ENCODE measurements around the gene CKB.
A peak's percentile ranks its signal among the peaks of the same experiment; 100 is the strongest.

CKB gene

GRCh38 chr14:103501921-103502669, 20.5 kb downstream of the CKB start:
- no peak for DNase-seq (ENCODE audit: low read depth)
- no peak for TF ChIP-seq CTCF (conservative IDR thresholded peaks at IDR 0.05; ENCODE audit: low read depth, low read length)
- H3K4me3 ChIP-seq (ENCODE audit: low read length): no peak overlapping the region

GRCh38 chr14:103501041-103501870, 21.4 kb downstream of the CKB start:
- no peak for DNase-seq (ENCODE audit: low read depth)
- no peak for TF ChIP-seq CTCF (conservative IDR thresholded peaks at IDR 0.05; ENCODE audit: low read depth, low read length)
- no peak overlapping the region for H3K4me3 ChIP-seq (ENCODE audit: low read length)

DNA sequence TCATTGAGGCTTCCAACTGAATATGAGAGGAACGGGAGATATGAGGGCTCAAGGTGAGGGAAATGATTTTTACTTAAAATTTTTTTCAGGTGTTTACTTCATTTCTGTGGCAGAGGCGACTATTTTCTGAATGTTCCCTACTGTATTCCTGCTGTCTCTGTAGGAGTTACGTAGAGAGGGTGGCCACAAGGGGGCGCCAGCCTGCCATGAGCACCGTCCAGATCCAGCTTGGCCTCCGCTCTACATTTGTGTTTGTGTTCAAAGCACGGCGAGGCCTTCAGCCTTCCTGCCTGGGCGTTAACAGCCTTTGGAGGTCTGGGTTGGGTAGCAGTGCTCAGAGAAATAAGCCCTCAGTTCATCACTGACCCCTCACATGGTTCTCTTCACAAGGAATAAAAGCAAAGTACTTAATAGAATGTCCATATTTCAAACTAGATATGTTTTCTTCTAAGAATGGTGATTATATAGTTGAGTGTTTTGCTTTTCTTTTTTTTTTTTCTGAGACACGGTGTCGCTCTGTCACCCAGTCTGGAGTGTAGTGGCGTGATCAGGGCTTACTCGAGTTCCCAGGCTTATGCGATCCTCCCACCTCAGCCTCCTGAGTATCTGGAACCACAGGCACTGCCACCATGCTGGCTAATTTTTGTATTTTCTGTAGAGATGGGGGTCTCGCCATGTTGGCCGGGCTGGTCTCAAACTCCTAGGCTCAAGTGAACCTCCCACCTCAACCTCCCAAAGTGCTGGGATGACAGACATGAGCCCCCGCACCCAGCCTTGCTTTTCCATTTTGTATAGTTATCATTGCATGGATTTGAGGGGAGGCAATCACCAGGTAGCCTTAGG, 22.3 kb downstream of the CKB start:
- TF ChIP-seq CTCF (conservative IDR thresholded peaks at IDR 0.05; ENCODE audit: low read depth, low read length): peak; percentile 98
- no peak overlapping the region for H3K4me3 ChIP-seq (ENCODE audit: low read length)
- no peak for DNase-seq (ENCODE audit: low read depth)

DNA sequence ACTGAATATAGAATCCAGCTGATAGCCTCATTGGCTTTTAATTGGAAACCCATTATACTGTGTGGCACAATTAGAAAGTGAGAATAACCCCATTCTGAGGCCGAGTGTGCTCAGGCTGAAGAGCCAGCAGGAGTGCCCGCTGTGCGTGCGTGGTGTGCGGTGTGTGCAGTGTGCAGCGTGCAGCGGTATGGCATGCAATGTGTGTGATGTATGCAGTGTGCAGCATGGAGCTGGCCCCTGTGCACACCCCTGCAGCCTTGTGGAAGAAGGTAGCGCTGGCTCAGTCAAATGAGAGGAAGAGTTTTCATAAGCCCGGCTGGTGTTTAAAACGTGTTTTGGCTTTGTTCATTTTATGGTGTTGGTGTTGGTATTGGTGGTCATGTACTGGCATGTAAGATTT, 22.9 kb downstream of the CKB start:
- DNase-seq (ENCODE audit: low read depth): no peak
- peak; percentile 3 for TF ChIP-seq CTCF (conservative IDR thresholded peaks at IDR 0.05; ENCODE audit: low read depth, low read length)
- H3K4me3 ChIP-seq (ENCODE audit: low read length): no peak overlapping the region

DNA sequence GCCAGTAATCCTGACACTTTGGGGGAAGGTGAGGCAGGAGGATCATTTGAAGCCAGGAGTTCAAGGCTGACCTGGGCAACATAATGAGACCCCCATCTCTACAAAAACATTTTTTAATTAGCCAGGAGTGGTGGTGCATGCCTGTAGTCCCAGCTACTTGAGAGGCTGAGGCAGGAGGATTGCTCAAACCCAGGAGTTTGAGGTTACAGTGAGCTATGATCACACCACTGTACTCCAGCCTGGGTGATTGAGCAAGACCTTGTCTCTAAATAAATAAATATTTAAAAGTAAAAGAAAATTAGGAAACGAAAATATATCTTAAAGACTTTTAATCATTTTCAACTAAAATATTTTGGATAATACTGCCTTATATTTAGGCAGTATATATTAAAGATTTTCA, 25.9 kb downstream of the CKB start:
- H3K4me3 ChIP-seq (ENCODE audit: low read length): no peak overlapping the region
- no peak for DNase-seq (ENCODE audit: low read depth)
- no peak for TF ChIP-seq CTCF (conservative IDR thresholded peaks at IDR 0.05; ENCODE audit: low read depth, low read length)

DNA sequence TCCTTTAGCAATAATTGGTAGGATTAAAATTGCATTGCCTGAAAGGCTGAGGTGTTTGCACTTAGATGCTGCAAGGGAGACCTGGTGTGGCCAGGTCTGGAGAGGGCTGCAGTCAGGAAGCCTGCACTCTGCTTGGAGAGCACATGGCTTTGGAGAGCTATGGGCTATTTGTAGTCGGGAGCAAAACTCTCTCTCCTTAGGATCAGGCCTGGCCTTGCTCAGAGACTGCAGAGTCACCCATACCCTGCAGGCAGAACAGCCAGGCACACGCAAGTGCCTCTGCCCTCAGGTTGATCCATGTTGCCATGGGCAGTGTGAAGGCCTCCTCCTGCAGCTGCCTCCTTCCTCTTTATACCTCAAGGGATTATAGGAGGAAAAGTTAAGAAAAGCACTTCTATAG, 26.8 kb downstream of the CKB start:
- no peak overlapping the region for H3K4me3 ChIP-seq (ENCODE audit: low read length)
- no peak for DNase-seq (ENCODE audit: low read depth)
- no peak for TF ChIP-seq CTCF (conservative IDR thresholded peaks at IDR 0.05; ENCODE audit: low read depth, low read length)
